Measurements from ENCODE around the gene AKR1E2.

DNA sequence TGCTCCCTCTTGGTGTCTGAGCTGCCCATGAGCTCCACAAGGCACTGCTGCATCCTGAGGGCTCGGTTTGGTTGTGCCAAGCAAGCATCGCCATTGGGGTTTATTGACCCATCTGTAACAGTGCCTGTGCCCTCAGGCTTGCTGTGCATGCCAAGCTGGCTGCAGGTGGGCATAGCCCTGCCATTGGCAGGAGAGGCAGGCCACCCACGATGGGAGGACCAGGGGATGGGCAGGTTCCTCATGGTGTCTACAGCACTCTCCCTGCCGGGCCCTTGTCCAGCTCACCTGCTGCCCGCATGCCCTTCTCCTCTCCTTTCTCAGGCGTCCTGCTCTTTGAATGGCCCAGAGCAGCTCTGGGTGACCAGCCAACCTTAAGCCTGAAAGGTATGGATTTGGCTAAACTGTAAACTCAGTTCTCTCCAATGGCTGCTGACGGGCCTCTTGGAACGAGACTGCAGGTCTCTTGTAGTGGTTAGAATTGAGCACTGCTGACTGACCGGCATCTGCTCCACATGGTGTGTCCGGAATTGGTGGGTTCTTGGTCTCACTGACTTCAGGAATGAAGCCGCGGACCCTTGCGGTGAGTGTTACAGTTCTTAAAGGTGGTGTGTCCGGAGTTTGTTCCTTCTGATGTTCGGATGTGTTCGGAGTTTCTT is 17.6 kb downstream of the AKR1E2 start:
- TF ChIP-seq, protein P1, sequence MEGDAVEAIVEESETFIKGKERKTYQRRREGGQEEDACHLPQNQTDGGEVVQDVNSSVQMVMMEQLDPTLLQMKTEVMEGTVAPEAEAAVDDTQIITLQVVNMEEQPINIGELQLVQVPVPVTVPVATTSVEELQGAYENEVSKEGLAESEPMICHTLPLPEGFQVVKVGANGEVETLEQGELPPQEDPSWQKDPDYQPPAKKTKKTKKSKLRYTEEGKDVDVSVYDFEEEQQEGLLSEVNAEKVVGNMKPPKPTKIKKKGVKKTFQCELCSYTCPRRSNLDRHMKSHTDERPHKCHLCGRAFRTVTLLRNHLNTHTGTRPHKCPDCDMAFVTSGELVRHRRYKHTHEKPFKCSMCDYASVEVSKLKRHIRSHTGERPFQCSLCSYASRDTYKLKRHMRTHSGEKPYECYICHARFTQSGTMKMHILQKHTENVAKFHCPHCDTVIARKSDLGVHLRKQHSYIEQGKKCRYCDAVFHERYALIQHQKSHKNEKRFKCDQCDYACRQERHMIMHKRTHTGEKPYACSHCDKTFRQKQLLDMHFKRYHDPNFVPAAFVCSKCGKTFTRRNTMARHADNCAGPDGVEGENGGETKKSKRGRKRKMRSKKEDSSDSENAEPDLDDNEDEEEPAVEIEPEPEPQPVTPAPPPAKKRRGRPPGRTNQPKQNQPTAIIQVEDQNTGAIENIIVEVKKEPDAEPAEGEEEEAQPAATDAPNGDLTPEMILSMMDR (conservative IDR thresholded peaks at IDR 0.05; ENCODE audit: low read length): no peak
- no peak for TF ChIP-seq EZH2phosphoT487 (IDR thresholded peaks at IDR 0.05; ENCODE audit: borderline replicate concordance)
